ENCODE results near the gene COQ10A.
A peak's percentile ranks its signal among the peaks of the same experiment; 100 is the strongest.

COQ10A gene

GRCh38 chr12:56266693-56267442 lies at the start of gene COQ10A:
Gene COQ10A (plus strand): TSS chr12:56266942. CDS start chr12:56267119, 177 bp downstream.
- peak within 1 kb of the TSS; percentile 80 for H3K9ac ChIP-seq (ENCODE audit: low read depth, low read length)
- peak within 1 kb of the TSS; percentile 96 for H3K27ac ChIP-seq (ENCODE audit: low read depth, low read length)
- no peaks in the 10 kb centered on the region for H3K27me3 ChIP-seq (ENCODE audit: control insufficient read depth, insufficient read depth, low read length)
- H3K36me3 ChIP-seq (ENCODE audit: control insufficient read depth, insufficient read depth, low read length): peaks cover 29% of the 10 kb centered on the region
- H3K9me3 ChIP-seq (ENCODE audit: control insufficient read depth, insufficient read depth, low read length): no peaks in the 10 kb centered on the region
- no peaks in the 10 kb centered on the region for H3K4me1 ChIP-seq (ENCODE audit: control insufficient read depth, insufficient read depth, low read length)
- peak within 1 kb of the TSS; percentile 85 for H3K4me3 ChIP-seq (ENCODE audit: low read depth, low read length)

DNA sequence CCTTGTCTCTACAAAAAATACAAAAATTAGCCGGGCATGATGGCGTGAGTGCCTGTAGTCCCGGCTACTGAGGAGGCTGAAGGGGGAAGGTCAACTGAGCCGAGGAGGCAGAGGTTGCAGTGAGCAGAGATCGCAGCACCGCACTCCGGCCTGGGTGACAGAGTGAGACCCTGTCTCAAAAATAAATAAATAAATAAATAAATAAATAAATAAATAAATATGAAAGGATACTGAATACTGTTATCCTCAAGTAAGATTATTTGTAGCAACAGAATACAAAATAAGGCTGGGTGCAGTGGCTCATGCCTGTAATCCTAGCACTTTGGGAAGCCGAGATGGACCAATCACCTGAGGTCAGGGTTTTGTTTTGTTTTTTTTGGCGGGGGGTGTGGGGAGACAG lies 46.9 kb upstream of the COQ10A start:
- Histone ChIP-seq H3K27ac (ENCODE audit: low read depth, low read length) (no peak overlapping the region), H3K4me3 (ENCODE audit: low read depth, low read length) (no peak overlapping the region), H3K9ac (ENCODE audit: low read depth, low read length) (no peak overlapping the region), H3K27me3 (ENCODE audit: control insufficient read depth, insufficient read depth, low read length) (no peaks in the 10 kb centered on the region), H3K36me3 (ENCODE audit: control insufficient read depth, insufficient read depth, low read length) (peaks cover 21% of the 10 kb centered on the region), H3K9me3 (ENCODE audit: control insufficient read depth, insufficient read depth, low read length) (no peaks in the 10 kb centered on the region), H3K4me1 (ENCODE audit: control insufficient read depth, insufficient read depth, low read length) (peaks cover 20% of the 10 kb centered on the region)

GRCh38 chr12:56220611-56221231 lies 46.0 kb upstream of the COQ10A start:
- H3K27me3 ChIP-seq (ENCODE audit: control insufficient read depth, insufficient read depth, low read length): no peaks in the 10 kb centered on the region
- peaks cover 20% of the 10 kb centered on the region for H3K4me1 ChIP-seq (ENCODE audit: control insufficient read depth, insufficient read depth, low read length)
- H3K4me3 ChIP-seq (ENCODE audit: low read depth, low read length): peak overlapping the region; percentile 85
- peaks cover 13% of the 10 kb centered on the region for H3K36me3 ChIP-seq (ENCODE audit: control insufficient read depth, insufficient read depth, low read length)
- H3K9me3 ChIP-seq (ENCODE audit: control insufficient read depth, insufficient read depth, low read length): no peaks in the 10 kb centered on the region
- peak overlapping the region; percentile 77 for H3K9ac ChIP-seq (ENCODE audit: low read depth, low read length)
- peak overlapping the region; percentile 99 for H3K27ac ChIP-seq (ENCODE audit: low read depth, low read length)

DNA sequence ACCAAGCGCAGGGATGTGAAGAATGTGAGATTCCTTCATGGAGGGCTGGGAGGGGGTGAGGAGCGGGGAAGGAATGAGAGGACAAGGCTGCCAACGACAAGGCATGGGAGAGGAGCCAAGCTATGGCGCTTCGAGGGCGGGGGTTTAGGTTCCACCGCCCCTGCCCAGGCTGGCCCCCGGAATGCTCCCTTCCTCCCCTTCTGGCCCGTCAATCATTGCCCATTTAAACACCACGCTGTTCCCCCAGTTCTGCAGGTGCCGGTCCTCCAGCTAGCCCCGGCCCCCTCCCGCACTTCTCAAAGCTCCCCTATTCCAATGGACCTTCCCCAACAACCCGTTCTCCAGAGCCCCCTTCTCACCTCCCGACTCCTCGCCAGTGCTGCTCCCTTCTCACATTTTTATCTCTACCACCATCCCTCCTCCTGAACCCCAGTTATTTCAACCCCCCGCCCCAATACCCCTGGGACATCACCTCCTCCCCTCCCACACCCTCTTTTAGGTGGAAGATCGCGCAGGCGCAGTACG lies 45.4 kb upstream of the COQ10A start:
- Histone ChIP-seq H3K36me3 (ENCODE audit: control insufficient read depth, insufficient read depth, low read length) (peaks cover 13% of the 10 kb centered on the region), H3K27ac (ENCODE audit: low read depth, low read length) (peak overlapping the region; percentile 99), H3K9me3 (ENCODE audit: control insufficient read depth, insufficient read depth, low read length) (no peaks in the 10 kb centered on the region), H3K4me3 (ENCODE audit: low read depth, low read length) (peak overlapping the region; percentile 85), H3K4me1 (ENCODE audit: control insufficient read depth, insufficient read depth, low read length) (peaks cover 20% of the 10 kb centered on the region), H3K9ac (ENCODE audit: low read depth, low read length) (peak overlapping the region; percentile 77), H3K27me3 (ENCODE audit: control insufficient read depth, insufficient read depth, low read length) (no peaks in the 10 kb centered on the region)

- H3K36me3 ChIP-seq (ENCODE audit: control insufficient read depth, insufficient read depth, low read length): peaks cover 10% of the 10 kb centered on the region; the same call in 1 of the 2 replicates
- peaks cover 20% of the 10 kb centered on the region for H3K4me1 ChIP-seq (ENCODE audit: control insufficient read depth, insufficient read depth, low read length)
- peak within 1 kb of the TSS; percentile 77 for H3K9ac ChIP-seq (ENCODE audit: low read depth, low read length)
- no peaks in the 10 kb centered on the region for H3K27me3 ChIP-seq (ENCODE audit: control insufficient read depth, insufficient read depth, low read length)
- peak within 1 kb of the TSS; percentile 99 for H3K27ac ChIP-seq (ENCODE audit: low read depth, low read length)
- H3K9me3 ChIP-seq (ENCODE audit: control insufficient read depth, insufficient read depth, low read length): no peaks in the 10 kb centered on the region
- peak within 1 kb of the TSS; percentile 85 for H3K4me3 ChIP-seq (ENCODE audit: low read depth, low read length)
These were observed 44.8 kb upstream of the COQ10A start, which contains the start of gene RNF41 for GRCh38 chr12:56221757-56222530. Gene RNF41 (minus strand): TSS chr12:56221922. CDS start chr12:56214047, 7,875 bp downstream.

- H3K4me3 ChIP-seq (ENCODE audit: low read depth, low read length): peak overlapping the region; percentile 85
- H3K4me1 ChIP-seq (ENCODE audit: control insufficient read depth, insufficient read depth, low read length): peaks cover 20% of the 10 kb centered on the region
- H3K27ac ChIP-seq (ENCODE audit: low read depth, low read length): peak overlapping the region; percentile 99
- no peaks in the 10 kb centered on the region for H3K9me3 ChIP-seq (ENCODE audit: control insufficient read depth, insufficient read depth, low read length)
- H3K36me3 ChIP-seq (ENCODE audit: control insufficient read depth, insufficient read depth, low read length): peaks cover 11% of the 10 kb centered on the region
- no peaks in the 10 kb centered on the region for H3K27me3 ChIP-seq (ENCODE audit: control insufficient read depth, insufficient read depth, low read length)
- peak overlapping the region; percentile 77 for H3K9ac ChIP-seq (ENCODE audit: low read depth, low read length)
These were observed 44.2 kb upstream of the COQ10A start for GRCh38 chr12:56222531-56222895.

DNA sequence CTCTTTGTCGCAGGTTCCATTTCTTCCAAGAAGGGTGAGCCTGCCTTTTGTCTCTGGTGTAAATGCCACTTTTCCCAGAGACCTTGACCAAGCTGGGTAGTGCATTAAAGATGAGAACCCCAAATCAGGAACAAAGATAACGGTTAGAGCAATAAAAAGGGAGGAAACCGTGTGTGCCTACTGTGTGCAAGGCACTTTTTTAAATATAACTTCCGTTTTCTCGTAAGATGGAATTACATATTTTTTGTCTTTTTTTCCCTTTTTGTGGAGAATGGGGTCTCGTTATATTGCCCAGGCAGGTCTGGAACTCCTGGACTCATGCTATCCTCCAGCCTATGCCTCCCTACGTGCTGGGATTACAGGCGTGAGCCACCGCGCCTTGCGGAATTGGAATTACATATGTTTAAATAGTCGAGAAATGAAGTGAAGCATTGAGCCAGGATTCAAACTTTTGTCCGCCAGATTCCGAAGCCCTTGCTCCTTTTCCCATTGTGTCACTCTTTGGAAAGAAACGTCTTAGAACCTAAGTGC lies 43.1 kb upstream of the COQ10A start:
- Histone ChIP-seq H3K36me3 (ENCODE audit: control insufficient read depth, insufficient read depth, low read length) (peaks cover 9% of the 10 kb centered on the region), H3K9ac (ENCODE audit: low read depth, low read length) (peak overlapping the region; percentile 58; the same call in 1 of the 2 replicates)

DNA sequence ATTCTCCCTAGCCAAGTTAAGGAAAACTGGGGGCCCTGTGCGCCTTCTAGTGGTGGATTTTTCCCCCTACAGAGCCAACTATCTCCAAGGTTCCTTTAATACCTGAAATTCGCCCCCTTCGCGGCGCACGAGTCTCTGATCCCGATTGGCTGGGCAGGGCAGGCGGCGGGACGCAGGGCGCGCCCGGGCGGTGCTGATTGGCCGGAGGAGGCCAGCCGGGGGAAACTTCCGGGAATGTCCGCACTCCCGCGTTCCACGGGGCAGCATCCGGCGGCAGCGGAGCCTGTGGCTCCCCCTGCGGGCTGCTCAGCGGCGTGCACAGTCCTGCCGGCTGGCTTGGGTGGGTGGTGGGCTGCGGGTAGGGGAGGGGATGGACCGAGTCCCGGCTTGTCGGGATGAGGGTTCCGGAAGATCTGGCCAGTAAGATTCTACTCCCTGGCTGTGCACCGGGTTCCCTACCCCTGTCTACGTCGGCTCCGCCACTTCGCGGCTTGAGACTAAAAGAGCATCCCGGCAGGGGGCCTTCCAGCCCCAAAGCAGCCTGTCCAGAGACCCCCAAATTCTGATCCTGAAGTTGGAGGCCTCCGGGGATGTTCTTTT lies 42.5 kb upstream of the COQ10A start, which contains the start of gene NABP2:
NABP2 (plus strand) TSS at position 241 of the 600 bp plus-strand sequence. CDS start 515 bp downstream, outside the sequence.
- no peaks in the 10 kb centered on the region for H3K27me3 ChIP-seq (ENCODE audit: control insufficient read depth, insufficient read depth, low read length)
- peaks cover 9% of the 10 kb centered on the region for H3K36me3 ChIP-seq (ENCODE audit: control insufficient read depth, insufficient read depth, low read length)
- peak within 1 kb of the TSS; percentile 58; the same call in 1 of the 2 replicates for H3K9ac ChIP-seq (ENCODE audit: low read depth, low read length)
- peaks cover 20% of the 10 kb centered on the region for H3K4me1 ChIP-seq (ENCODE audit: control insufficient read depth, insufficient read depth, low read length)
- peak within 1 kb of the TSS; percentile 86 for H3K27ac ChIP-seq (ENCODE audit: low read depth, low read length)
- no peaks in the 10 kb centered on the region for H3K9me3 ChIP-seq (ENCODE audit: control insufficient read depth, insufficient read depth, low read length)
- H3K4me3 ChIP-seq (ENCODE audit: low read depth, low read length): peak within 1 kb of the TSS; percentile 73

More for the DNA sequence above, 43.1 kb upstream of the COQ10A start:
- Histone ChIP-seq H3K27ac (ENCODE audit: low read depth, low read length) (peak overlapping the region; percentile 86), H3K4me1 (ENCODE audit: control insufficient read depth, insufficient read depth, low read length) (peaks cover 20% of the 10 kb centered on the region), H3K27me3 (ENCODE audit: control insufficient read depth, insufficient read depth, low read length) (no peaks in the 10 kb centered on the region), H3K4me3 (ENCODE audit: low read depth, low read length) (peak overlapping the region; percentile 53), H3K9me3 (ENCODE audit: control insufficient read depth, insufficient read depth, low read length) (no peaks in the 10 kb centered on the region)

- no peaks in the 10 kb centered on the region for H3K27me3 ChIP-seq (ENCODE audit: control insufficient read depth, insufficient read depth, low read length)
- H3K9ac ChIP-seq (ENCODE audit: low read depth, low read length): no peak overlapping the region; the same call in 1 of the 2 replicates
- H3K4me3 ChIP-seq (ENCODE audit: low read depth, low read length): peak overlapping the region; percentile 73
- no peaks in the 10 kb centered on the region for H3K9me3 ChIP-seq (ENCODE audit: control insufficient read depth, insufficient read depth, low read length)
- no peak overlapping the region for H3K27ac ChIP-seq (ENCODE audit: low read depth, low read length)
- peaks cover 20% of the 10 kb centered on the region for H3K4me1 ChIP-seq (ENCODE audit: control insufficient read depth, insufficient read depth, low read length)
- H3K36me3 ChIP-seq (ENCODE audit: control insufficient read depth, insufficient read depth, low read length): peaks cover 9% of the 10 kb centered on the region
These were observed 41.8 kb upstream of the COQ10A start for GRCh38 chr12:56224954-56225353.

- Histone ChIP-seq H3K9me3 (ENCODE audit: control insufficient read depth, insufficient read depth, low read length) (no peaks in the 10 kb centered on the region), H3K36me3 (ENCODE audit: control insufficient read depth, insufficient read depth, low read length) (peaks cover 9% of the 10 kb centered on the region), H3K27ac (ENCODE audit: low read depth, low read length) (no peak overlapping the region), H3K4me1 (ENCODE audit: control insufficient read depth, insufficient read depth, low read length) (no peaks in the 10 kb centered on the region), H3K9ac (ENCODE audit: low read depth, low read length) (no peak overlapping the region), H3K4me3 (ENCODE audit: low read depth, low read length) (no peak overlapping the region), H3K27me3 (ENCODE audit: control insufficient read depth, insufficient read depth, low read length) (no peaks in the 10 kb centered on the region)
These were observed 37.7 kb upstream of the COQ10A start for GRCh38 chr12:56229082-56229481.

Data from HUES48 (cell line).